SK-N-SH (cell line): Measurements from ENCODE around the gene MACROH2A2. TPM values are rescaled to one million over a fixed set of nuclear protein-coding genes. Genes with fewer than 3 reads are reported as not detected.

Source experiments
- CTCF ChIA-PET: fragments of 300-600, 350-600 bp; formaldehyde crosslinking; extraction: SDS; loops from one replicate; lab custom pipeline; 2021; lab: Yijun Ruan, JAX
- POLR2A ChIA-PET: fragments of 350-600 bp; sonication (Branson Sonifier 250); formaldehyde crosslinking; extraction: SDS; loops from one replicate; lab custom pipeline; 2020; ENCODE audit warnings: antibody characterized with exemption, inconsistent platforms; lab: Yijun Ruan, JAX
- DNase-seq: peaks from one replicate; pipeline ENCODE4 v3.0.0; 2012
- H2AFZ ChIP-seq: fragments of 200-600 bp; sonication (generic); 2 replicates; pipeline ENCODE4 v1.8.1; 2016; ENCODE audit warnings: antibody characterized with exemption, mild to moderate bottlenecking, low read depth
- H3F3A ChIP-seq: fragments of 200-600 bp; sonication (generic); replicated peaks from 2 replicates; pipeline ENCODE3; 2016; ENCODE audit warnings: antibody characterized with exemption, mild to moderate bottlenecking; ENCODE audit not compliant: insufficient read depth
- H3K27ac ChIP-seq, 2 experiments: fragments of 200-500 bp in 1 of 2; fragments of 200-600 bp in 1 of 2; sonication (Bioruptor generic) in 1 of 2; sonication (generic), shearing (Covaris generic) in 1 of 2; 2 replicates each; pipeline versions ENCODE4 v1.5.1 to v1.6.1; 2014 to 2016; ENCODE audit warnings: low read depth in 2 of 2, inconsistent platforms in 1 of 2, low read length in 1 of 2, mild to moderate bottlenecking in 1 of 2, mixed read lengths in 1 of 2
- H3K27me3 ChIP-seq: fragments of 200-600 bp; sonication (generic), shearing (Covaris generic); 2 replicates; pipeline ENCODE4 v1.6.1; 2016; ENCODE audit warnings: mixed run types; ENCODE audit not compliant: insufficient read depth
- H3K36me3 ChIP-seq, 2 experiments: fragments of 200-500 bp in 1 of 2; fragments of 200-600 bp in 1 of 2; sonication (Bioruptor generic) in 1 of 2; sonication (generic) in 1 of 2; replicated peaks in 1 of 2; 2 replicates each; pipeline versions ENCODE3 to v1.5.1; 2014 to 2016; ENCODE audit warnings: low read length in 1 of 2, mild to moderate bottlenecking in 1 of 2; ENCODE audit not compliant: insufficient read depth in 2 of 2, control insufficient read depth in 1 of 2
- H3K4me1 ChIP-seq, 2 experiments: fragments of 200-500 bp in 1 of 2; fragments of 200-600 bp in 1 of 2; sonication (Bioruptor generic) in 1 of 2; sonication (generic), shearing (Covaris generic) in 1 of 2; 2 replicates each; pipeline versions ENCODE4 v1.5.1 to v1.6.1; 2014 to 2016; ENCODE audit warnings: low read depth in 1 of 2, low read length in 1 of 2, mixed run types in 1 of 2; ENCODE audit not compliant: insufficient read depth in 2 of 2, control insufficient read depth in 1 of 2
- H3K4me2 ChIP-seq: fragments of 200-600 bp; sonication (generic), shearing (Covaris generic); 2 replicates; pipeline ENCODE4 v1.6.1; 2017; ENCODE audit warnings: mixed run types
- H3K4me3 ChIP-seq, 2 experiments: fragments of 200-500 bp in 1 of 2; fragments of 200-600 bp in 1 of 2; sonication (Bioruptor generic) in 1 of 2; sonication (generic), shearing (Covaris generic) in 1 of 2; 2 replicates each; pipeline versions ENCODE4 v1.5.1 to v1.8.1; 2014 to 2016; ENCODE audit warnings: low read depth in 2 of 2, inconsistent platforms in 1 of 2, low read length in 1 of 2, mild to moderate bottlenecking in 1 of 2, mixed read lengths in 1 of 2, moderate library complexity in 1 of 2
- H3K79me2 ChIP-seq: fragments of 200-600 bp; sonication (generic); 2 replicates; pipeline ENCODE4 v1.8.1; 2017; ENCODE audit warnings: mild to moderate bottlenecking; ENCODE audit not compliant: insufficient read depth
- H3K9ac ChIP-seq: fragments of 200-600 bp; sonication (generic); 2 replicates; pipeline ENCODE4 v1.6.1; 2017; ENCODE audit warnings: mixed run types
- H3K9me2 ChIP-seq: fragments of 200-600 bp; sonication (generic); 2 replicates; pipeline ENCODE4 v1.6.1; 2017; ENCODE audit warnings: mixed run types
- H3K9me3 ChIP-seq: fragments of 200-600 bp; sonication (generic); 2 replicates; pipeline ENCODE4 v1.6.1; 2017; ENCODE audit warnings: mixed run types, mild to moderate bottlenecking, moderate library complexity
- H4K20me1 ChIP-seq: fragments of 200-600 bp; sonication (generic); 2 replicates; pipeline ENCODE4 v1.6.1; 2017; ENCODE audit warnings: mild to moderate bottlenecking, mixed run types; ENCODE audit not compliant: insufficient read depth
- CHD2 ChIP-seq: fragments of 150-350 bp; IDR thresholded peaks from 2 replicates; pipeline ENCODE4 v1.6.1; 2018; ENCODE audit warnings: low read length; ENCODE audit not compliant: partially characterized antibody
- EP300 ChIP-seq, 2 experiments: IDR thresholded peaks; 2 replicates each; pipeline versions ENCODE4 v1.4.0 to v1.6.1; 2012; ENCODE audit warnings: borderline replicate concordance in 1 of 2, low read depth in 1 of 2, low read length in 1 of 2
- EZH2phosphoT487 ChIP-seq: fragments of 200-600 bp; sonication (generic); IDR thresholded peaks from 2 replicates; pipeline ENCODE4 v1.6.1; 2017; ENCODE audit warnings: low read depth, mixed run types, mild to moderate bottlenecking, antibody characterized with exemption, moderate library complexity, borderline replicate concordance
- FOXJ3 ChIP-seq: sonication (generic); formaldehyde crosslinking; IDR thresholded peaks from 2 replicates; pipeline ENCODE4 v1.5.1; 2020; ENCODE audit warnings: mild to moderate bottlenecking, missing genetic modification reagents
- FOXM1 ChIP-seq: IDR thresholded peaks from 2 replicates; pipeline ENCODE4 v1.4.0; 2012; ENCODE audit warnings: low read depth, mild to moderate bottlenecking
- MXI1 ChIP-seq: IDR thresholded peaks from 2 replicates; pipeline ENCODE4 v1.6.1; 2012; ENCODE audit warnings: mild to moderate bottlenecking, low read depth, low read length, improper control_type of control experiment
- NFIC ChIP-seq: IDR thresholded peaks from 2 replicates; pipeline ENCODE4 v1.4.0; 2012; ENCODE audit warnings: borderline replicate concordance
- POLR2AphosphoS5 ChIP-seq: IDR thresholded peaks from 2 replicates; pipeline ENCODE4 v1.6.1; 2012; ENCODE audit warnings: low read depth, low read length
- RCOR1 ChIP-seq: fragments of 150-350 bp; IDR thresholded peaks from 2 replicates; pipeline ENCODE4 v1.6.1; 2017; ENCODE audit warnings: antibody characterized with exemption, low read length
- RXRA ChIP-seq: IDR thresholded peaks from 2 replicates; pipeline ENCODE4 v1.4.0; 2012; ENCODE audit warnings: low read depth, mild to moderate bottlenecking, borderline replicate concordance
- USF1 ChIP-seq: IDR thresholded peaks from 2 replicates; pipeline ENCODE4 v1.4.0; 2012; ENCODE audit warnings: low read depth, borderline replicate concordance
- WGBS: methylation state at CpG from one replicate; pipeline ENCODE4 v1.1.6; 2017; ENCODE audit warnings: low lambda C conversion rate; 5-methylcytosine and 5-hydroxymethylcytosine counted together
- polyA plus RNA-seq, 3 experiments: library from polyadenylated mRNA; depleted of rRNA; stranded (reverse); fragments of >200 nt; gene quantifications; 2 replicates each; pipeline ENCODE4 v1.2.3, GENCODE V29; 2012
- TF ChIP-seq, protein P1 (sequence below): fragments of 200-600 bp; sonication (generic); IDR thresholded peaks from 2 replicates; pipeline ENCODE4 v1.6.1; 2017; ENCODE audit warnings: antibody characterized with exemption, mild to moderate bottlenecking, moderate library complexity
- TF ChIP-seq, protein P2 (sequence below): IDR thresholded peaks from 2 replicates; pipeline ENCODE4; 2012
- TF ChIP-seq, protein P3 (sequence below): fragments of 150-350 bp; IDR thresholded peaks from 2 replicates; pipeline ENCODE4 v1.6.1; 2016; ENCODE audit warnings: mild to moderate bottlenecking, low read depth, low read length

MACROH2A2 gene
- polyA plus RNA-seq, 1 of the 3 experiments (the other 2 are of a cell fraction), result 28.9 TPM

DNA sequence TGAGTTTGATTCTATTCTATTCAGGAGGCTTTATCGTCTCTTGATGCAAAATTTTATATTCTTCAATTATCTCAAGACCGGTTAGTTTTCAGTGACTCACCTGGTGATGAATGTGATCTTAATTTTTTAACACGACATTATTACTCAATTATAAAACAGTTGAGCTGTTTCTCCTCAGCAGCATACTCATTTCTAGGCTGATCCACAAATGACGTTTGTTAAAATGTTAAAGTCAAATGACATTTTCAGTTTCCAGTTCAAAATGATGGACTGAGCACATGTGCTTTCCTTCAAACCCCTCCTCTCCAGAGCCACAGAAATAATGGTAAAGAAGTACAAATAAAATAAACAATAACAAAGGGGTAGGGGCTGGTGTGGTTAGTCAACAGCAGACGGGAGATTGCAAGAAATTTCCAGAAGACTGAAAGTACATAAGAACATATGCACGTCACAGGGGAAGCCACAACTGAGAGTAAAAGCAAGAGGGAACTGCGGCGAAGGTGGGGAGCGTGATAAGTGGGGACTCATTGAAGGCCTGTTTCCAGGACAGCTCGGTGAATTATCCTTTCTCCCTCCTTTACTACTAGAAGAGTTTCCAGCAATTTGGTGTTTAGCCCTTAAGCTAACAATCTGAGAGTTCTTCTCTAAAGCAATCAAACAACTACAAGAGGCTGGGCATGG lies 10.9 kb downstream of the MACROH2A2 start:
- no peaks in the 10 kb centered on the region for H3K9me3 ChIP-seq
- H4K20me1 ChIP-seq, result peaks cover 3% of the 10 kb centered on the region; the same call in 1 of the 2 replicates
- TF ChIP-seq, protein P1, sequence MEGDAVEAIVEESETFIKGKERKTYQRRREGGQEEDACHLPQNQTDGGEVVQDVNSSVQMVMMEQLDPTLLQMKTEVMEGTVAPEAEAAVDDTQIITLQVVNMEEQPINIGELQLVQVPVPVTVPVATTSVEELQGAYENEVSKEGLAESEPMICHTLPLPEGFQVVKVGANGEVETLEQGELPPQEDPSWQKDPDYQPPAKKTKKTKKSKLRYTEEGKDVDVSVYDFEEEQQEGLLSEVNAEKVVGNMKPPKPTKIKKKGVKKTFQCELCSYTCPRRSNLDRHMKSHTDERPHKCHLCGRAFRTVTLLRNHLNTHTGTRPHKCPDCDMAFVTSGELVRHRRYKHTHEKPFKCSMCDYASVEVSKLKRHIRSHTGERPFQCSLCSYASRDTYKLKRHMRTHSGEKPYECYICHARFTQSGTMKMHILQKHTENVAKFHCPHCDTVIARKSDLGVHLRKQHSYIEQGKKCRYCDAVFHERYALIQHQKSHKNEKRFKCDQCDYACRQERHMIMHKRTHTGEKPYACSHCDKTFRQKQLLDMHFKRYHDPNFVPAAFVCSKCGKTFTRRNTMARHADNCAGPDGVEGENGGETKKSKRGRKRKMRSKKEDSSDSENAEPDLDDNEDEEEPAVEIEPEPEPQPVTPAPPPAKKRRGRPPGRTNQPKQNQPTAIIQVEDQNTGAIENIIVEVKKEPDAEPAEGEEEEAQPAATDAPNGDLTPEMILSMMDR, result no peak
- TF ChIP-seq, protein P2, sequence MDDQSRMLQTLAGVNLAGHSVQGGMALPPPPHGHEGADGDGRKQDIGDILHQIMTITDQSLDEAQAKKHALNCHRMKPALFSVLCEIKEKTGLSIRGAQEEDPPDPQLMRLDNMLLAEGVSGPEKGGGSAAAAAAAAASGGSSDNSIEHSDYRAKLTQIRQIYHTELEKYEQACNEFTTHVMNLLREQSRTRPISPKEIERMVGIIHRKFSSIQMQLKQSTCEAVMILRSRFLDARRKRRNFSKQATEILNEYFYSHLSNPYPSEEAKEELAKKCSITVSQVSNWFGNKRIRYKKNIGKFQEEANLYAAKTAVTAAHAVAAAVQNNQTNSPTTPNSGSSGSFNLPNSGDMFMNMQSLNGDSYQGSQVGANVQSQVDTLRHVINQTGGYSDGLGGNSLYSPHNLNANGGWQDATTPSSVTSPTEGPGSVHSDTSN, result no peak
- no peak for TF ChIP-seq FOXJ3 (CRISPR knock-in tag)
- TF ChIP-seq, protein P3, sequence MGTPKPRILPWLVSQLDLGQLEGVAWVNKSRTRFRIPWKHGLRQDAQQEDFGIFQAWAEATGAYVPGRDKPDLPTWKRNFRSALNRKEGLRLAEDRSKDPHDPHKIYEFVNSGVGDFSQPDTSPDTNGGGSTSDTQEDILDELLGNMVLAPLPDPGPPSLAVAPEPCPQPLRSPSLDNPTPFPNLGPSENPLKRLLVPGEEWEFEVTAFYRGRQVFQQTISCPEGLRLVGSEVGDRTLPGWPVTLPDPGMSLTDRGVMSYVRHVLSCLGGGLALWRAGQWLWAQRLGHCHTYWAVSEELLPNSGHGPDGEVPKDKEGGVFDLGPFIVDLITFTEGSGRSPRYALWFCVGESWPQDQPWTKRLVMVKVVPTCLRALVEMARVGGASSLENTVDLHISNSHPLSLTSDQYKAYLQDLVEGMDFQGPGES, result no peak
- no peak for TF ChIP-seq FOXM1
- no peak for TF ChIP-seq MXI1
- no peak for TF ChIP-seq EZH2phosphoT487
- TF ChIP-seq USF1, result no peak
- no peak for TF ChIP-seq CHD2
- no peak for TF ChIP-seq EP300 (IDR thresholded peaks at IDR 0.05; ENCODE audit: borderline replicate concordance in 1 of 2, low read depth in 1 of 2, low read length in 1 of 2)
- TF ChIP-seq POLR2AphosphoS5, result no peak
- TF ChIP-seq RCOR1, result no peak
- no peak for TF ChIP-seq NFIC
- no peak for TF ChIP-seq RXRA
- H3K4me3 ChIP-seq, result no peak overlapping the region
- no peaks in the 10 kb centered on the region for H3K9me2 ChIP-seq
- no peak overlapping the region for H3K4me2 ChIP-seq
- H3K9ac ChIP-seq, result no peak overlapping the region
- no peak for DNase-seq
- H3K79me2 ChIP-seq, result peaks cover 12% of the 10 kb centered on the region; the same call in 1 of the 2 replicates
- ChIA-PET CTCF (interaction anchor here (1.2 to 1.7 kb wide), 4 partner anchors 9 to 89 kb away, joined by 4 to 7 read pairs (median 4); no protein-coding TSS in a partner anchor), POLR2A (no interaction called here)
- H2AFZ ChIP-seq, result no peak overlapping the region
- H3K36me3 ChIP-seq, result peaks cover 0 to 3% of the 10 kb centered on the region in 2 experiments
- H3K27ac ChIP-seq, result no peak overlapping the region
- H3K27me3 ChIP-seq, result no peaks in the 10 kb centered on the region
- no peaks in the 10 kb centered on the region for H3F3A ChIP-seq
- H3K4me1 ChIP-seq, result peaks cover 0 to 2% of the 10 kb centered on the region in 2 experiments; a peak in 2 of 4 replicates
- 86% methylated on average over 10 of the region's 10 CpGs for WGBS
